HFFc6 (cell line): Measurements from ENCODE around the gene FAH. TPM values are rescaled to one million over a fixed set of nuclear protein-coding genes. Genes with fewer than 3 reads are reported as not detected.
"Not testable (repeated sequence)": the region's sequence is repeated elsewhere in the genome, so short reads cannot be mapped to it uniquely, and the experiment has no call there.

Experiments
- DNase-seq: peaks from one replicate; pipeline ENCODE4 v3.0.0-alpha.2; 2018
- H3K27ac Mint-ChIP-seq: 2 replicates; pipeline ENCODE4 v1.8.0; 2020; ENCODE audit warnings: mild to moderate bottlenecking, mixed read lengths
- H3K27me3 Mint-ChIP-seq: 2 replicates; pipeline ENCODE4 v1.8.0; 2021; ENCODE audit warnings: mild to moderate bottlenecking, moderate library complexity, mixed read lengths; ENCODE audit not compliant: insufficient read depth
- H3K36me3 Mint-ChIP-seq: 2 replicates; pipeline ENCODE4 v1.8.0; 2021; ENCODE audit warnings: low read depth, mixed read lengths
- H3K4me1 Mint-ChIP-seq: 2 replicates; pipeline ENCODE4 v1.8.0; 2020; ENCODE audit warnings: low read depth, mixed read lengths
- H3K4me3 Mint-ChIP-seq: 2 replicates; pipeline ENCODE4 v1.8.0; 2020; ENCODE audit warnings: mild to moderate bottlenecking, moderate library complexity, mixed read lengths
- H3K9me3 Mint-ChIP-seq: 2 replicates; pipeline ENCODE4 v1.8.0; 2020; ENCODE audit warnings: mild to moderate bottlenecking, mixed read lengths
- CTCF ChIP-seq: fragments of 200-600 bp; sonication (generic); IDR thresholded peaks from 2 replicates; pipeline ENCODE4 v1.5.0; 2021; ENCODE audit warnings: antibody characterized with exemption, mild to moderate bottlenecking
- total RNA-seq, 6 experiments: library from RNA; stranded (reverse); fragmentation: NEBNext Ultra II Directional; extraction: Animal tissue kit (Norgen Biotek cat#: 25700); gene quantifications; 2 replicates in 1 of 6; 3 replicates in 5 of 6; pipeline ENCODE4 v1.2.3, GENCODE V29; 2021

Gene FAH
- total RNA-seq, 6 experiments from 2014 or later: 51.1 to 75.4 (median 61.1) TPM

- Mint-ChIP-seq H3K27ac (no peak overlapping the region), H3K36me3 (peaks cover 18% of the 10 kb centered on the region), H3K4me3 (no peak overlapping the region), H3K4me1 (peaks cover 14% of the 10 kb centered on the region), H3K9me3 (no peaks in the 10 kb centered on the region), H3K27me3 (no peaks in the 10 kb centered on the region)
- no peak for TF ChIP-seq CTCF
- DNase-seq: no peak
These were observed 32.2 kb upstream of the FAH start for GRCh38 chr15:80120636-80121035.

GRCh38 chr15:80121546-80121945, 31.3 kb upstream of the FAH start:
- DNase-seq: no peak
- Mint-ChIP-seq H3K4me3 (no peak overlapping the region), H3K9me3 (no peaks in the 10 kb centered on the region), H3K27ac (no peak overlapping the region), H3K27me3 (no peaks in the 10 kb centered on the region), H3K36me3 (peaks cover 27% of the 10 kb centered on the region), H3K4me1 (peaks cover 11% of the 10 kb centered on the region)
- no peak for TF ChIP-seq CTCF

- peaks cover 19% of the 10 kb centered on the region for H3K4me1 Mint-ChIP-seq
- H3K9me3 Mint-ChIP-seq: no peaks in the 10 kb centered on the region
- peaks cover 24% of the 10 kb centered on the region for H3K36me3 Mint-ChIP-seq
- no peak for DNase-seq
- no peak overlapping the region for H3K27ac Mint-ChIP-seq
- no peak for TF ChIP-seq CTCF
- no peak overlapping the region for H3K4me3 Mint-ChIP-seq
- H3K27me3 Mint-ChIP-seq: no peaks in the 10 kb centered on the region
These were observed 29.8 kb upstream of the FAH start for GRCh38 chr15:80123034-80123433.

- H3K27me3 Mint-ChIP-seq, DNase-seq, H3K27ac Mint-ChIP-seq, H3K4me3 Mint-ChIP-seq, H3K9me3 Mint-ChIP-seq: not testable (repeated sequence)
- H3K4me1 Mint-ChIP-seq: peaks cover 11% of the 10 kb centered on the region
- H3K36me3 Mint-ChIP-seq: peaks cover 42% of the 10 kb centered on the region
These were observed 25.5 kb upstream of the FAH start for GRCh38 chr15:80127253-80127652.

- no peaks in the 10 kb centered on the region for H3K9me3 Mint-ChIP-seq
- peaks cover 41% of the 10 kb centered on the region for H3K36me3 Mint-ChIP-seq
- no peaks in the 10 kb centered on the region for H3K27me3 Mint-ChIP-seq
- peak overlapping the region; percentile 6; the same call in 1 of the 2 replicates for H3K27ac Mint-ChIP-seq
- TF ChIP-seq CTCF: no peak
- peaks cover 11% of the 10 kb centered on the region for H3K4me1 Mint-ChIP-seq
- H3K4me3 Mint-ChIP-seq: no peak overlapping the region
- peak; percentile 1 for DNase-seq
These were observed 24.9 kb upstream of the FAH start for GRCh38 chr15:80127911-80128310.

GRCh38 chr15:80132382-80132781, 20.4 kb upstream of the FAH start:
- Mint-ChIP-seq H3K27me3 (no peaks in the 10 kb centered on the region), H3K27ac (no peak overlapping the region), H3K36me3 (peaks cover 37% of the 10 kb centered on the region), H3K4me3 (no peak overlapping the region), H3K9me3 (no peaks in the 10 kb centered on the region), H3K4me1 (peaks cover 10% of the 10 kb centered on the region)
- no peak for DNase-seq
- no peak for TF ChIP-seq CTCF
